HEK293 (cell line): ENCODE data around the gene OR1I1.
A peak's percentile ranks its signal among the peaks of the same experiment; 100 is the strongest.

ENCODE experiments used
- CTCF ChIA-PET: fragments of 350-600 bp; formaldehyde crosslinking; extraction: SDS; loops from one replicate; lab custom pipeline; 2021; ENCODE audit warnings: antibody characterized with exemption; lab: Yijun Ruan, JAX
- POLR2A ChIA-PET: fragments of 300-600 bp; formaldehyde crosslinking; extraction: SDS; loops from one replicate; lab custom pipeline; 2020; ENCODE audit warnings: antibody characterized with exemption, inconsistent platforms; lab: Yijun Ruan, JAX
- H3K27ac ChIP-seq: fragments of 200-500 bp; sonication (Bioruptor generic); 2 replicates; pipeline ENCODE4 v1.5.1; 2014; ENCODE audit warnings: low read depth, low read length, control low read depth, inconsistent platforms; ENCODE audit errors: extremely low read depth
- H3K36me3 ChIP-seq, 2 experiments: fragments of 200-500 bp in 1 of 2; sonication (Bioruptor generic) in 1 of 2; 1 replicate in 1 of 2; 2 replicates in 1 of 2; pipeline ENCODE4 v1.5.1; 2014 to 2017; ENCODE audit warnings: inconsistent platforms in 2 of 2, low read length in 2 of 2; ENCODE audit not compliant: control insufficient read depth in 2 of 2, insufficient read depth in 1 of 2
- H3K4me1 ChIP-seq: fragments of 200-500 bp; sonication (Bioruptor generic); 2 replicates; pipeline ENCODE4 v1.5.1; 2014; ENCODE audit warnings: mild to moderate bottlenecking, low read length, inconsistent platforms; ENCODE audit not compliant: control insufficient read depth, insufficient read depth
- H3K4me3 ChIP-seq: 2 replicates; pipeline ENCODE4 v1.5.1; 2011; ENCODE audit warnings: low read depth, mild to moderate bottlenecking, control low read depth, low read length, moderate library complexity
- H3K9me3 ChIP-seq: fragments of 200-500 bp; sonication (Bioruptor generic); 2 replicates; pipeline ENCODE4 v1.5.1; 2014; ENCODE audit warnings: low read depth, low read length, inconsistent platforms; ENCODE audit not compliant: control insufficient read depth, insufficient read depth
- CTCF ChIP-seq: fragments of 450-650 bp; formaldehyde crosslinking; IDR thresholded peaks from 2 replicates; pipeline ENCODE4 v1.5.1; 2016; ENCODE audit warnings: missing biosample characterization, missing genetic modification characterization
- GLIS1 ChIP-seq: fragments of 450-650 bp; formaldehyde crosslinking; IDR thresholded peaks from 2 replicates; pipeline ENCODE4 v1.5.1; 2016; ENCODE audit warnings: missing biosample characterization, missing genetic modification characterization
- IKZF3 ChIP-seq: fragments of 450-650 bp; IDR thresholded peaks from 2 replicates; pipeline ENCODE4 v1.5.0; 2018; ENCODE audit warnings: missing biosample characterization, mild to moderate bottlenecking, missing genetic modification characterization, moderate library complexity
- MYNN ChIP-seq: fragments of 450-650 bp; formaldehyde crosslinking; IDR thresholded peaks from 2 replicates; pipeline ENCODE4 v1.5.1; 2016; ENCODE audit warnings: missing biosample characterization, missing genetic modification characterization, borderline replicate concordance
- PRDM6 ChIP-seq: fragments of 450-650 bp; formaldehyde crosslinking; IDR thresholded peaks from 2 replicates; pipeline ENCODE4 v1.5.1; 2017; ENCODE audit warnings: missing biosample characterization, missing genetic modification characterization
- SCRT1 ChIP-seq: fragments of 450-650 bp; formaldehyde crosslinking; IDR thresholded peaks from 2 replicates; pipeline ENCODE4 v1.5.1; 2016; ENCODE audit warnings: missing biosample characterization, missing genetic modification characterization, borderline replicate concordance
- SCRT2 ChIP-seq: fragments of 450-650 bp; formaldehyde crosslinking; IDR thresholded peaks from 2 replicates; pipeline ENCODE4 v1.5.1; 2016; ENCODE audit warnings: missing biosample characterization, missing genetic modification characterization
- SP2 ChIP-seq: fragments of 450-650 bp; formaldehyde crosslinking; IDR thresholded peaks from 2 replicates; pipeline ENCODE4 v1.5.1; 2016; ENCODE audit warnings: missing biosample characterization, missing genetic modification characterization
- SP3 ChIP-seq: fragments of 450-650 bp; formaldehyde crosslinking; IDR thresholded peaks from 2 replicates; pipeline ENCODE4 v1.5.1; 2016; ENCODE audit warnings: missing biosample characterization, missing genetic modification characterization
- YY2 ChIP-seq: fragments of 450-650 bp; formaldehyde crosslinking; IDR thresholded peaks from 2 replicates; pipeline ENCODE4 v1.5.1; 2016; ENCODE audit warnings: missing biosample characterization, missing genetic modification characterization
- ZBTB7A ChIP-seq: fragments of 450-650 bp; formaldehyde crosslinking; IDR thresholded peaks from 2 replicates; pipeline ENCODE4 v1.5.1; 2016; ENCODE audit warnings: low read depth, missing biosample characterization, missing genetic modification characterization
- ZBTB8A ChIP-seq: fragments of 450-650 bp; formaldehyde crosslinking; IDR thresholded peaks from 2 replicates; pipeline ENCODE4 v1.5.1; 2016; ENCODE audit warnings: missing biosample characterization, missing genetic modification characterization
- ZNF404 ChIP-seq: fragments of 450-650 bp; formaldehyde crosslinking; IDR thresholded peaks from 2 replicates; pipeline ENCODE4 v1.5.1; 2017; ENCODE audit warnings: missing biosample characterization, missing genetic modification characterization
- ZNF426 ChIP-seq: fragments of 450-650 bp; formaldehyde crosslinking; IDR thresholded peaks from 2 replicates; pipeline ENCODE4 v1.5.1; 2017; ENCODE audit warnings: missing biosample characterization, missing genetic modification characterization, mild to moderate bottlenecking, inconsistent platforms, moderate library complexity
- ZNF449 ChIP-seq: fragments of 450-650 bp; formaldehyde crosslinking; IDR thresholded peaks from 2 replicates; pipeline ENCODE4 v1.5.1; 2017; ENCODE audit warnings: missing biosample characterization, mild to moderate bottlenecking, missing genetic modification characterization, moderate library complexity
- ZNF518A ChIP-seq: fragments of 450-650 bp; formaldehyde crosslinking; conservative IDR thresholded peaks from 2 replicates; pipeline ENCODE4 v1.5.1; 2016; ENCODE audit warnings: low read depth, missing biosample characterization, missing genetic modification characterization
- ZNF621 ChIP-seq: fragments of 450-650 bp; formaldehyde crosslinking; IDR thresholded peaks from 2 replicates; pipeline ENCODE4 v1.5.1; 2017; ENCODE audit warnings: missing biosample characterization, missing genetic modification characterization
- ZSCAN18 ChIP-seq: fragments of 450-650 bp; formaldehyde crosslinking; IDR thresholded peaks from 2 replicates; pipeline ENCODE4 v1.5.1; 2016; ENCODE audit warnings: missing biosample characterization, missing genetic modification characterization

Gene OR1I1

GRCh38 chr19:15112385-15112784, 30.4 kb downstream of the OR1I1 start (continued):
- TF ChIP-seq ZNF449 (tag by site-specific recombination), result no peak
- TF ChIP-seq, all 188 proteins: peak for 0

GRCh38 chr19:15113245-15114152, 31.5 kb downstream of the OR1I1 start:
- CTCF ChIA-PET, result interaction anchor here (0.6 to 1.4 kb wide), 4 partner anchors 12 to 449 kb away, joined by 3 to 7 read pairs (median 4); a partner anchor contains a TSS
- Histone ChIP-seq H3K36me3 (peaks cover 0 to 84% of the 10 kb centered on the region in 2 experiments; a peak in 2 of 3 replicates), H3K4me3 (no peak overlapping the region), H3K4me1 (no peaks in the 10 kb centered on the region), H3K27ac (no peak overlapping the region), H3K9me3 (no peaks in the 10 kb centered on the region)
- 0 out of 2 replicates have a peak, but pooled peaks have one; percentile 50 for TF ChIP-seq SCRT2 (tag by site-specific recombination)
- no peak for TF ChIP-seq YY2 (tag by site-specific recombination)
- no peak for TF ChIP-seq ZSCAN18 (tag by site-specific recombination)
- 0 out of 2 replicates have a peak, but pooled peaks have one; percentile 14 for TF ChIP-seq SCRT1 (tag by site-specific recombination)
- peak; percentile 63 for TF ChIP-seq SP2 (tag by site-specific recombination)
- POLR2A ChIA-PET, result interaction anchor here (0.6 to 0.8 kb wide), 3 partner anchors 12 to 241 kb away, joined by 3 to 4 read pairs (median 3); a partner anchor contains a TSS

GRCh38 chr19:15114153-15114540, 32.1 kb downstream of the OR1I1 start:
- Histone ChIP-seq H3K9me3 (no peaks in the 10 kb centered on the region), H3K4me3 (no peak overlapping the region), H3K36me3 (peaks cover 0 to 91% of the 10 kb centered on the region in 2 experiments; a peak in 2 of 3 replicates), H3K4me1 (no peaks in the 10 kb centered on the region), H3K27ac (no peak overlapping the region)
- ChIA-PET CTCF (interaction anchor here (0.8 kb wide), 1 partner anchor 36 kb away, joined by 3 read pairs; no protein-coding TSS in a partner anchor), POLR2A (interaction anchor here (0.6 to 0.7 kb wide), 2 partner anchors 11 to 20 kb away, joined by 3 to 4 read pairs; a partner anchor contains a TSS)
- no peak for TF ChIP-seq ZNF426 (tag by site-specific recombination)
- TF ChIP-seq GLIS1 (tag by site-specific recombination), result no peak
- TF ChIP-seq ZBTB7A (tag by site-specific recombination), result no peak
- TF ChIP-seq SP3 (tag by site-specific recombination), result no peak
- TF ChIP-seq MYNN (tag by site-specific recombination), result no peak
- no peak for TF ChIP-seq YY2 (tag by site-specific recombination)
- TF ChIP-seq ZBTB8A (tag by site-specific recombination), result no peak
- TF ChIP-seq PRDM6, result no peak
- TF ChIP-seq IKZF3 (tag by site-specific recombination), result no peak
- TF ChIP-seq ZNF621, result no peak
- TF ChIP-seq ZNF518A (tag by site-specific recombination), result no peak
- no peak for TF ChIP-seq CTCF (tag by site-specific recombination)
- no peak for TF ChIP-seq ZNF404 (tag by site-specific recombination)
